DMS114 treated with DMSO at 0.1 percent for 48 hours (cell line): ENCODE measurements around the gene DNM1.

Source experiments
- DNase-seq: peaks from one replicate; lab custom pipeline; 2025; ENCODE audit not compliant: unreplicated experiment; lab: John Stamatoyannopoulos, UW

Gene DNM1

DNA sequence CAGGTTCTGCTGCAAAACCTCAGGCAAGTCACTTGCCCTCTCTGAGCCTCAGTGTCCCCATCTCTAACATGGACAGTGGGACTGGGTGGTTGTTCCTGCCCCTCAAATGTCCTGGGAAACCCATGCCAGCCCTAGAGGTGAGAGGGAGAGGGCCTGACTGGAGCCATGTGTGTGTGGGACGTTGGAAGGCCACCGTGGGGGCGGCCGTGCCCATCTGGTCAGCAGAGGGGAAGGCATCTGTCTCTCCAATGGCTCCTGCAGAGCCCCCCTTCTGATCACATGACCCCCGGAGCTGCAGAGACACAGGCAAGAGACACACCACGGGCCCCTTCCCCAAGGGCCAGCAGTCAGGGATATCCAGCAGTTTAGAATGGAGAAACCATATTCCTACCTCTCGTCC is 1.7 kb downstream of the DNM1 start:
- DNase-seq: no peak

DNA sequence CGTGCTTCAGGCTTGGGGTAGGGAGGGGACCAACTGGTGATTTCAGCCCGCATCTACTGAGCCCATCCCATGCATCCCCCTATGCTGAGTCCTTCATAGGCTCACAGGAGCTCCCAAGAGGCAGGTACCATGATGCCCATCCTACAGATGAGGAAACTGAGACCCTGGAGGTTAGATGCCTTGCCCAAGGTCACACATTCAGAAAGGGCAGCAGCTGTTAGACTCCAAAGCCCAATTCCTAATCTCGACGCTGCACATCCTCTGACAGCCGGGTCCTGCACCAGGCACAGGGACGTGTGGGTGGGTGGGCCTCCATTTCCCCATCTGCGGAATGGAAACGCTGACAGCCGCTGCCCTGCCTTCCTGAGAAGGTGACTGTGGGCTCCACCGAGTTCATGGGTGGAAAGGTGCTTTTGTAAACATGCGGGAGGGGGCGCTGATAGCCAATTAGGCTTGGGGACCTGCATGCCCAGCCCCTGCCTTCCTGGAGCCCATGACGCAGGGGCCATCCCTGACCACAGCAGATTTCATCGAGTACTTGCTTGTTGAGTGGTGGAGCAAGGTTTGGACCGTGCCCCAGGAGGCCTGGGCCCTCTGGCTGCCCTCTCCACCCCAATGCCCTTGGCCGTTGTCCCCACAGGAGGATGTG is 2.2 kb downstream of the DNM1 start:
- DNase-seq: no peak

DNA sequence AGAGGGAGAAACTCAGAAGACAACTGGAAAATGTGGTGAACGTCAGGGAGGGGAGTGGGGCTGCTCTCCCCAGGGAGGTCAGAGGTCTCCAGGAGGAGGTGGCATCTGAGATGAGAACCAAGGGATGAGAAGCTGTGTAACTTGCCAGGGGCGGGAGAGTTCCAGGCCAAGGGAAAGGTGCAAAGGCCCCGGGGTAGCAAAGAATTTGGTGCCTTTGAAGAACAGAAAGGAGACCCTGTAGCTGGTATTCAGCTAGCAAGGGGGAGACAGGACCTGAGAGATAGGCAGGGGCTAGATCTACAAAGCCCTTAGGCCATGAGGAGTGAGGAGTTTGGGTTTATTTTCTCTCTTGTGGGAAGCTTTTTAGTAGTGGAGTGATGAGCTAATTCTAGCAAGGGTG is 3.3 kb downstream of the DNM1 start:
- DNase-seq: no peak

DNA sequence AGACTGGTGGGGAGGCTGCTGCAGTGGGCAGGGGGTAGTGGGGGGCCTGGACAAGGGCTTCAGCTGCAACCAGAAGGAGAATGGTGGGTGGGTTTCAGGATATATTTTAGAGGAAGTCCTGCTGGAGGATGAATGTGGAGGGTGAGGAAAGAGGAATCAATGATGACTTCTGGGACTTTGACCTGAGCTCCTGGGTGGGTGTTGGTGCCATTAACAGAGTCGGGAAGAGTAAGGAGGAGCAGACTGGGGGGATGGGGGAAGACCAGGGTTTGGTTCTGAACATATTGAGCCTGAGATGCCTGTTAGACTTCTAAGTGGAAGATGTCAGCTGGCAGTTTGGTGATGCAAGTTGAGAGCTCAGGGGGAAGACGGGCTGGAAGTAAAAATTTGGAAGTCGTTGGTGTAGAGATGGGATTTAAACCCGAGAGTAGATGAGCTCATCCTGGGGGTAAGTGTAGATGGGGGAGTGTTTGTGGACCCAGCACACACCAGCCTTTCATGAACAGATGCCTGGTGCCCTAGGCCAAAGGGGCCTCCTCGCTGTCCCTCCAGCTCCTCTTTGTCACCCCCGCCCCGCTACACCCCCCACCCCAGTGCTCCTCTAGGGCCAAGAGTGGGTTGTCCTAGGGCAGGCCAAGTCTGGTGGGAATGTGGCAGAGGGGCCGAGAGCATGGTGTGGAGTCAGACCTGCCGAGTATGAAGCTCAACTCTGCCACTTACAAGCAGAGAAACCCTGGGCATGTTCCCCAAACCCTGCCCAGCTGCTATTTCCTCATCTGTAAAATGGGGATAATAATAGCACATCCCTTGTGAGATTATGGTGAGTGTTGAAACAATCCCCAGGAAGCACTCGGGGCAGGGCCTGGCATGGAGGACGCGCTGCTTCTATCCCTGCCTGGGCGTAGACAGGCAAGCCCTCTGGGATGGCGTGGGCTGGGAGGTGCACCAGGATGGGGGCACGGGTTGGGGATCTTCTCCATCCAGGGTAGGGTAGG is 4.0 kb downstream of the DNM1 start:
- no peak for DNase-seq

DNA sequence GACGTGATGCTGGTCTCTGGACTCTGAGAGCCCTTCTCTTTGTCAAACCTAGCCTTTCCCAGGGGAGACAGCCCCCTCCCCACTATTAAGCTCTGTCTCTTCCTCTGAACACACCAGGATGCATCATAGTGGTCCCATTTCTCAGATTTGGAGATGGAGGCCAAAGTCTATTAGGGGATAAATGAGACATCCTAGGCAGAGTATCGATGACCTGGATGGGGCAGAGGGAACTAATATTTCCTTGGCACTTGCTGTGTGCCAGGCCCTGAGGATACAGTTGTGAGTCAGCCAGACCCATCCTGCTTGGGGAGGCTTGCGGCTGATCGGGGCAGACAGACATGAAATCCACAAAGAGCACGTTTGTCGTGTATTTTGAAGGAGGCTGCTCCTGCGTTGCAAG is 5.2 kb downstream of the DNM1 start:
- no peak for DNase-seq

DNA sequence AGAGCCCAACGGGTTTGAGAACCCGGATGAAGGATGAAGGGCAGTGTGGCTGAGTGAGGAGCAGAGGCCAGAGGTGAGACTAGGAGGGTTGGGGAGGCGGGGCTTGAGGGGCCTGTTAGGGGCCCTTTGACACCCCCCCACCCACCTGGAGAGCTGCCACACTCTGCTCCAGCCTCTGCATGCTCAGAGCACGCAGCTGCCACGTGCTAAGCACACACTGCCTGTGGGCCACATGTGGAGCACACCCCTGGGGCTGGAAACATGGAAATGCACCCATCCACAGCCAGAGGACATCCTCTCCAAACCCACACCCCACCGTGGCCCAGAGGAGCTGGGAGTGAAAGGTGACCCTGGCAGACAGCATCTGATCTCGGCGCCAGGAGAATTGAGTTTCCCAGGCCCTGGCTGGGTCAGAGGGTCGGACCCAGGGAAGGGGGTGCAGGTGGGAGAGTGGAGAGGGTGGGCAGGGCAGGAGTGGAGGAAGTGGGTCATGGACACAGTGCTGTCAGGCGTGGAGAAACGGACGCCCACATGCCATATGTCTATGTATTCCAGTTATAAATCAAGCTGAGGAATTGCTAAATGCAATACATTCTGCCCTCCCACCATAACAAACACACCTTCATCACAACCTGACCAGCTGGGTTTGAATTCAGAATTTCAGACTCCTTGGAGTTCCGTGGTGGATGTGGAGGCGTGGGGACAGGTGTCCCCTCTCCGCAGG is 5.9 kb downstream of the DNM1 start:
- no peak for DNase-seq

DNA sequence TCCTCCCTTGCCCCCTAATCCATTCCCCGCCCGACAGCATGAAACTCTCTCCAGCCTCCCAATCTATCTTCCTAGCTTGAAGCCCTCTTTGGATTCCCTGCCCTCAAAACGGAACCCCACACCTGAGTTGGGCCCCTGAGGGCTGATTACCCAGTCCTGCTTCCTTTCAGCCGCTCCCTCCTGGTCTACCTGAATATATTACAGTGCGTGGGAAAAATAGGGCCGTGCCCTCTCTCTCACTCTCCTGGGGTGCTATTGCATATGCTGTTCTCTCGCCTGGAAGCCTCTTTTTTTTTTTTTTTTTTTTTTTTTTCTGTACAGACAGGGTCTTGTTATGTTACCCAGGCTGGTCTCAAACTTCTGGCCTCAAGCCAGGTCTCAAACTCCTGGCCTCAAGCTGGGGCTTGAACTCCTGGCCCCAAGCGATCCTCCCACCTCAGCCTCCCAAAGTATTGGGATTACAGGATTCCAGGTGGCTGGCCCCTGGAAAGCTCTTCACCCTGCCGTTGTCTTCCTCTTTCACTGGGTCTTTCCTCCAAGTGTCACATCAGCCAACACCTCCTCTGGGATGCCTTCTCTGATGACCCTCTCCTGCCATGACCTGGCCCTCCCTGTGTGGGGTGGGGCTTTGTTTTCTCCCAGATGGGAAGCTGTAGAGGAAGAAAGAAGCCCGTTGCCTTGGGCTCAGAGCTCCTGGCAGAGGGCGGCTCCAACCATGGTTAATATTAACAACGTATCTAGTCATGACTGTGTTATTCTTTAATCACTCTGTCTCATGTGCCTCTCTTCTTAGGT is 8.2 kb downstream of the DNM1 start:
- no peak for DNase-seq

DNA sequence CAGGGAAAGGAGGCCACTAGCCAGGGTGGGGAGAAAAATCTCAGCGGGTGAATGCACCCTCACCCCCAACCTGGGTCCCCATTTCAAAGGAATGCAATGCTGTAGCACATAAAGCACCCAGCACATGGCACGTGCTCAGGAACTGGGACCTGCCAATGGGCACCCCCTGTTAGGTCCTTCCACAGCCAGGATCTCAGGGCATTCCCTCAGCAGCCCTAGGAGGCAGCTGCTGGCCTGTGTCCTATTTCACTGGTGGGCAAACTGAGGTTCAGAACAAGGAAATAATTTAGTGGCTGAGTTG is 8.8 kb downstream of the DNM1 start:
- no peak for DNase-seq

DNA sequence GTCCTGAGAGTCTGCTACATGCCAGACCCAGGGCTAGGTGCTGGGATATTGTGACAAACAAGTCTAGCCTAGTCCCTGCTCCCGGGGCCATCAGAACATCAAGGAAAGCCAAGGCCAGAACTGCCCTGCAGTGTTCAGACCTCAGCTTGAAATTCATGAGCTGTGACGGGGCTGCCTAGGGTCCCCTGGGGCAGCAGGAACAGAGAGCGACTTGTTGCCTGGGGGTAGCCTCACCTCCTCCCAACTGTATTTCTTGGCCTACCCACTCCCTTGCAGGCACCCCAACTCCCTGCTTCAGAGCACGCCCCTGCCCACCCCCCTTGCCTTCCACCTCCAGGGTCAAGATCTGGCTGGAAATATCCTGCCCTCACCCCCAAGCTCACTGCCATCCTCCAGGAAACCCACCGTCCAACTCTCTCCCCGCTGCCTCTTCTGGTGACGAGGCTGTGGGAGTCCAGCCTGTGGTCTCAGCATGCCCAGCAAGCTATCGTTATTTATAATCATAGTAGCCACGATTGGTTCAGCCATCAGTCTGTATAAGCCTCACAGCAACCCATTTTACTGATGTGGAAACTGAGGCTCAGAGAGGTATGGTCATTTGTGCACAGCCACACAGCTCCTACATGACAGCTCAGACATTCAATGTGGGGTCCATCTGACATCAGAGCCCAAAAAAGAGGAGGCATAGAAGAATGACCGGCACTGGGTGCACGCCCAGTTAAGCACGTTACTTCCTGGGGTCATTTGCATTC is 10.7 kb downstream of the DNM1 start:
- DNase-seq: no peak

DNA sequence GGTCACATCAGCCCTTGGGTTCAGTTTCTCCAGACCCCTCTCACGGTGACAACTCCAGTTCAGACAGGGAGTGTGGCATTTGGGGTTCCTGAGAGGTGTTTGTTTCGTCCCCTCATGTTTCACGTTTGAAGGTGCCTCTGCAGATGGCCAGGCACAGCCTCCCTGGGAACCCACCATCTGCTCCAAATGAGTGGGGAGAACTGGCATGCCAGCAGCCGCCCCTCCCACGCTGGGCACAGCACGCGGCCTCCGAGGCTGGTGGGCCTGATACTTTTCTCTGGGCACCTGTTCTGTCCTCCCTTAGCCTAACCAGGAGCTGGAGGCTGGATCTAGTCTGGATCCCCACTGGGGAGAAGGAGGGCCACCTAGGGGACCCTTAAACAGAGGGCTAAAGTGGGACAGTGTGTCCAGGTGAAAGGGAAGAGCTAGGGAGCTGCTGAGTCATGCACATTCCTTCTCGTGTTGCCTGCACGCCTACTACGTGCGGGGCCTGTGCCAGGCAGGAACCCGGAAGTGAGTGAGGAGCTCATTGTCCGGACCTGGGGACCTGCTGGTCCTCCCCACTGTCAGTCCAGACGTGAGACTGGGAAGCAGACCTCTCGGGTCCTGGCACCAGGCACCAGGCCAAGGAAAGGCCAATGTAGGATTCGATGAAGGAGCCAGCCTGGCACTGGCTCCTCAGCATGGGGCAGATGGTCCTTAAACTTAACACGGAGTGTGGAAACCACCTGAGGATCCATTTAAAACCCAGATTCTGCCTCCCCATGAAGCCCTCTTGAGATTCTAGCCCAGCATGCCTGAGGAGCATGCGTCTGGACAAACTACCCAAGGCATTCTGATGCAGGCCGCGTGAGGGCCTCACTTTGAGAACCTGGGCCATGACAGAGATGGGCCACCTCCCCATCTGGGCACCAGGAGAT is 11.7 kb downstream of the DNM1 start:
- DNase-seq: no peak

DNA sequence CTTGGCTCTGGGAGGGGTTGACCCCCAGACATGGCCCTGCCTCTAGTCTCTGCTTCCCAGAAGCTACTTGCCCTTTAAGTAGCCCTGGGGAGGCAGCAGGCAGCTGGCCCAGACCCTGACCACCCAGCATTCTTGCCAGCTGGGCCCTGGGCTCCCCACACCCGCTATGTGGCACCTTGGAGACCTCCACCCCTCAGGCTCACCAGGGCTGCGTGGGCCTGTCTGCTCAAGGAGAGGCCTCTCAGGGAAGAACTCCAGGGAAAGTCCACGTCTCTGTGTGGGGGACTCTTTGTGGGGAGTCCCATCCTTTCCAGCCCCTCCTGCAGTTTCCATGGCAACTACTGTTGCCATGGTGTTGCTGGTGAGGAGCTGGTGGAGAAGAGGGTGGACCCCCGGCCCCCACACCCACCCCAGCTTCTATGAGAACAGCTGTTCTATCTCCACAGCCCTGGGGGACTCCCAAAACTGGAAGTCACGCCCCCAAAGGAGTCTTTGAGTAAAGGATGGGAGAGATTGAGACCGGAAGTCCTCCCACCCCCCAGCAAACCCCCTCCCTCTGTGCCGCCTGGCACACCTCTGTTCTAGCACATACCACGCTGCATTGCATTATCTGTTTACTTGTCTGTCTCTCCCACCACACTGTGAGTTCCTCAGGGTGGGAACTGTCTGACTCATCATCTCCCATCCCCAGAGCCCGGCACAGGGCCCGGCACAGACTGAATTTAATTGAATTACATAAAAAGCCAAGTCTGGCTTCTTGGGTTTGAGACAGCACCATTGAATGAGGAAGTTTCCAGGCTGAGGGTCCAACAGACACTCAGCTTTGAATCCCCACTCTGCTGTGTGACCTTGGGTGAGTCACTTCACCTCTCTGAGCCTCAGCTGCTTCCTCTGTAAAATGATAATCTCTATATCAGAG is 12.6 kb downstream of the DNM1 start:
- DNase-seq: no peak

DNA sequence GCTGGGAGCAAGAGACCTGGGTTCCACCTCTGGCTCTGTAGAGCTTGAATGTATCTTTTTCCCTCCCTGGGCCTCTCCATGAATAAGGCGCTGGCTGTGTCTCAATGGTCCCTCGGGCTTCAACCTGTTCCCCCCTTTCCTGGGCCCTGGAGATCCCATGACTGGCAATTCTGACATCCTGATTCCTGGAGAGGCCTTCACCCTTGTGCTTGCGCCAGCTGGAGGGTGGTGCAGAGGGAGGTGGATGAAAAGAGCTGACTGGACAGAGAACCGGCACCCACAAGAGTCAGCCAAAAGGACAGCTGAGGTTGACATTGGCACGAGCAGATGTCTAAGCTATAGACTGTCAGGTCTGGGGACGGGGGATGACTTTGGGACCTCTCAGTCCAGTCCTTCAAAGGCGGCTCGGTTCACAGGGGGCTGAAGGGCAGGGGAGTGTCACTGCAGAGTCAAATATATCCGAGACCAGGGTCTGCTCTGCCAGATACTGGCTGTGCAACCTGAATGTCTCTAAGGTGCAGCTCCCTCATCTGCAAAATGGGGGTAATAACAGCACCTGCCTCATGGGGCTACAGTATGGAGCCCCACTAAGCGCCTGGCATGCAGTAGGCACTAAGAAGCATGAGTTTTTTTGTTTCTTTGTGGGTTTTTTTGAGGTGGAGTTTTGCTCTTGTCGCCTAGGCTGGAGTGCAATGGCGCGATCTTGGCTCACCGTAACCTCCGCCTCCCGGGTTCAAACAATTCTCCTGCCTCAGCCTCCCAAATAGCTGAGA is 13.8 kb downstream of the DNM1 start:
- DNase-seq: no peak

DNA sequence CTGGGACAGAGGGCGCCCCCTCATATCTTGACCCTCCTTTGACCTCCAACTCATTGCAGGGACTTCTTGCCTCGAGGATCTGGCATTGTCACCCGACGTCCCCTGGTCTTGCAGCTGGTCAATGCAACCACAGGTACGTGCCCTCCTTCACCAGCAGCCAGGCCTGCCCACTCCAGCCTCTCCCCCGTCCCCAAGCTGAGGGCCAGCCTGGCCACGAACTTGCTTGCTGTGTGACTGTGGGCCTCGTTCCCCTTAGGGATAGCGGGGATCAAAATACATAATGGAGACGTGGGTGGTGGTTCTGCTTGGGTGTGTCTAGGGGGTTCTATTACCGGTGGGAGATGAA is 15.0 kb downstream of the DNM1 start:
- DNase-seq: no peak

DNA sequence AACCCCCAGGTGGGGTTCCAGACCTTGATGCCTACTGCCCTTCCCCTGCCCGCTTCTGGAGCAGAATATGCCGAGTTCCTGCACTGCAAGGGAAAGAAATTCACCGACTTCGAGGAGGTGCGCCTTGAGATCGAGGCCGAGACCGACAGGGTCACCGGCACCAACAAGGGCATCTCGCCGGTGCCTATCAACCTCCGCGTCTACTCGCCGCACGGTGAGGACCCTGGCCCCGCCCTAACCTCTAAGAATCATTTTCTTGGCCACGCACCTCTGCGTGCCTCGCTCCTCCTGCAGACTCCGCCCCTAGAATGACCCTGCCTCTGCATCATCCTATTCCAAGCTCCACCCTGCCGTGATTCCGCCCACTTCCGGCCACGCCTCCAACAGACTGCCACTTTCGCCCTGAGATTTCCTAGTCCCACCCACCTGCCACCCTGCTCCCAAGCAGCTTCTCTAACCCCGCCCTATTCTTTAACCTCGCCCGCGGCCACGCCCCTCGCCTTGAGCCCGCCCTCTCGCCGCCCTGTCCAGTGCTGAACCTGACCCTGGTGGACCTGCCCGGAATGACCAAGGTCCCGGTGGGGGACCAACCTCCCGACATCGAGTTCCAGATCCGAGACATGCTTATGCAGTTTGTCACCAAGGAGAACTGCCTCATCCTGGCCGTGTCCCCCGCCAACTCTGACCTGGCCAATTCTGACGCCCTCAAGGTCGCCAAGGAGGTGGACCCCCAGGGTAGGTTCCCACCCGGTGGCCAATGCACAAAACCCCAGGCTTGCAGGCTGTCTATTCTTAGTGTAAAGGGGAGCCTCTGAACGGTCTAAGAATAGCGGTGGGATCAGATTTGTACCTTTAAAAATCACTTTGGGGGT is 15.6 kb downstream of the DNM1 start:
- no peak for DNase-seq

DNA sequence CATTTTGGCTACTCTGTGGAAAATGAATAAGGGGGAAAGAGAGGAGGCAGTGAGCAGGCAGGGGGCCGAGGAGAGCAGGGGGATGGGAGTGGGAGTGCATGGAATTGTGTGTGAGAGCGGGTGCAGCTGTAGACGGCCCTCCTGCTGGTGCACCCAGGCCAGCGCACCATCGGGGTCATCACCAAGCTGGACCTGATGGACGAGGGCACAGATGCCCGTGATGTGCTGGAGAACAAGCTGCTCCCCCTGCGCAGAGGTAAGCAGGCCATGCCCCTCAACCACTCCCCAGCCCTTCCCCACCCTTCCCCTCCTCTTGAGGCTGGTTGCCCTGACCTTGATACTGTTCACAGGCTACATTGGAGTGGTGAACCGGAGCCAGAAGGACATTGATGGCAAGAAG is 16.7 kb downstream of the DNM1 start:
- DNase-seq: no peak

DNA sequence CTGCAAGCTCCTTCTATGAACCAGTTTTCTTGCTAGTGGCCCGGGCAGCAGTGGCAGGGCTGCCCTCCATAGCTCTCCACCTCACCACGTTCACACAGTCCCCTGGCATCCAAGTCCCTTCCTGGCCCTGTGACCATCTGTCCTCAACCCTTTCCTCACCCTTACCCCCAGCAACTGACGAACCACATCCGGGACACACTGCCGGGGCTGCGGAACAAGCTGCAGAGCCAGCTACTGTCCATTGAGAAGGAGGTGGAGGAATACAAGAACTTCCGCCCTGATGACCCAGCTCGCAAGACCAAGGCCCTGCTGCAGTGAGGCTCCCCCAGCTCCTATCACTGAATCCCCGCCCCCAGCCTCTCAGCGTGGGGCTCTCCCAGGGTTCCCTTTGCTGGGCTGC is 18.8 kb downstream of the DNM1 start:
- DNase-seq: no peak
